Stimulated activated CD4-positive, alpha-beta T cell treated with anti-CD3 and anti-CD28 coated beads, Interleukin-1b, Interleukin-23, amount 100 ng/mL, for 4 hours (primary cell): ENCODE results near the gene SECISBP2.
"Not testable (repeated sequence)": the region's sequence is repeated elsewhere in the genome, so short reads cannot be mapped to it uniquely, and the experiment has no call there.

Source experiments
- DNase-seq, 2 donors: peaks; one replicate each; pipeline ENCODE4 v3.0.0-alpha.2; 2020; ENCODE audit warnings: low read depth in 2 of 2

The SECISBP2 gene

GRCh38 chr9:89318123-89319014 is at the start of gene SECISBP2:
Gene SECISBP2 (plus strand): TSS chr9:89318500. CDS start chr9:89318577, 77 bp downstream.
- peak; percentile 91 to 92 for DNase-seq

GRCh38 chr9:89273528-89274279 is 44.6 kb upstream of the SECISBP2 start:
- no peak for DNase-seq

- DNase-seq, result no peak
Observed at GRCh38 chr9:89274838-89275237, 43.5 kb upstream of the SECISBP2 start.

- DNase-seq, result not testable (repeated sequence)
Observed at GRCh38 chr9:89276040-89276439, 42.3 kb upstream of the SECISBP2 start.

- DNase-seq, result no peak
Observed at GRCh38 chr9:89277043-89277442, 41.3 kb upstream of the SECISBP2 start.

GRCh38 chr9:89277454-89277853 is 40.8 kb upstream of the SECISBP2 start:
- DNase-seq, result peak in 1 of 2 donors; percentile 3

GRCh38 chr9:89278551-89278950 is 39.7 kb upstream of the SECISBP2 start:
- DNase-seq, result no peak

GRCh38 chr9:89278997-89279739 is 39.1 kb upstream of the SECISBP2 start:
- peak in 1 of 2 donors; percentile 10 for DNase-seq

- DNase-seq, result no peak
Observed at GRCh38 chr9:89281106-89281505, 37.2 kb upstream of the SECISBP2 start.

- DNase-seq, result not testable (repeated sequence)
Observed at GRCh38 chr9:89282248-89282968, 35.9 kb upstream of the SECISBP2 start.

GRCh38 chr9:89284076-89284475 is 34.2 kb upstream of the SECISBP2 start:
- DNase-seq, result no peak

- no peak for DNase-seq
Observed at GRCh38 chr9:89291741-89292140, 26.6 kb upstream of the SECISBP2 start.

GRCh38 chr9:89293014-89293413 is 25.3 kb upstream of the SECISBP2 start:
- no peak for DNase-seq

- DNase-seq, result no peak
Observed at GRCh38 chr9:89295400-89295799, 22.9 kb upstream of the SECISBP2 start.

- not testable (repeated sequence) for DNase-seq
Observed at GRCh38 chr9:89301996-89302395, 16.3 kb upstream of the SECISBP2 start.

- no peak for DNase-seq
Observed at GRCh38 chr9:89304020-89304833, 14.1 kb upstream of the SECISBP2 start.

GRCh38 chr9:89304834-89305188 is 13.5 kb upstream of the SECISBP2 start:
- no peak for DNase-seq

GRCh38 chr9:89305868-89306267 is 12.4 kb upstream of the SECISBP2 start:
- no peak for DNase-seq

- no peak for DNase-seq
Observed at GRCh38 chr9:89309166-89309565, 9.1 kb upstream of the SECISBP2 start.

GRCh38 chr9:89309608-89310474 is 8.5 kb upstream of the SECISBP2 start:
- DNase-seq, result no peak
